ENCODE data around the gene PTRH2. TPM values are rescaled to one million over a fixed set of nuclear protein-coding genes. Genes with fewer than 3 reads are reported as not detected.

The PTRH2 gene
- total RNA-seq, 4 donors from 2014 or later = 9.6 to 27.4 (median 21.7) TPM

- Histone ChIP-seq H3K9me3 (no peaks in the 10 kb centered on the region), H3K4me1 (peaks cover 7% of the 10 kb centered on the region in 2 donors), H3K36me3 (no peaks in the 10 kb centered on the region), H3K4me3 (replicated peaks in 1 of 3) (no peak overlapping the region), H3K27ac (no peak overlapping the region), H3K27me3 (no peaks in the 10 kb centered on the region)
- intact Hi-C loops (cut with DNase I) = no loop called here
- DNase-seq = no peak
- WGBS, 2 donors = 97 to 98% methylated on average over 4 of the region's 4 CpGs
- no peak for TF ChIP-seq POLR2A (IDR thresholded peaks at IDR 0.05)
- TF ChIP-seq CTCF (IDR thresholded peaks at IDR 0.05) = no peak
Observed at GRCh38 chr17:59722623-59723022, 15.4 kb upstream of the PTRH2 start.

GRCh38 chr17:59719526-59719925, 12.3 kb upstream of the PTRH2 start:
- TF ChIP-seq POLR2A (IDR thresholded peaks at IDR 0.05) = no peak
- H3K36me3 ChIP-seq = no peaks in the 10 kb centered on the region
- intact Hi-C loops (cut with DNase I) = no loop called here
- H3K27ac ChIP-seq = no peak overlapping the region
- no peaks in the 10 kb centered on the region for H3K9me3 ChIP-seq
- H3K4me3 ChIP-seq (replicated peaks in 1 of 3) = no peak overlapping the region
- no peak for DNase-seq
- no peaks in the 10 kb centered on the region for H3K27me3 ChIP-seq
- H3K4me1 ChIP-seq = no peaks in the 10 kb centered on the region

- Histone ChIP-seq H3K36me3 (no peaks in the 10 kb centered on the region), H3K4me3 (replicated peaks in 1 of 3) (no peak overlapping the region), H3K4me1 (no peaks in the 10 kb centered on the region), H3K27me3 (no peaks in the 10 kb centered on the region), H3K9me3 (no peaks in the 10 kb centered on the region), H3K27ac (no peak overlapping the region)
- 89 to 94% methylated on average over 2 of the region's 2 CpGs for WGBS, 2 donors
- no peak for TF ChIP-seq CTCF (IDR thresholded peaks at IDR 0.05)
- no peak for TF ChIP-seq POLR2A (IDR thresholded peaks at IDR 0.05)
- intact Hi-C loops (cut with DNase I) = no loop called here
- no peak for DNase-seq
Observed at GRCh38 chr17:59716427-59716826, 9.2 kb upstream of the PTRH2 start.

- H3K4me3 ChIP-seq (replicated peaks in 1 of 3) = no peak overlapping the region
- no peak overlapping the region for H3K27ac ChIP-seq
- DNase-seq = no peak
- TF ChIP-seq CTCF (IDR thresholded peaks at IDR 0.05) (no peak), POLR2A (IDR thresholded peaks at IDR 0.05) (no peak)
- no peaks in the 10 kb centered on the region for H3K27me3 ChIP-seq
- WGBS, 2 donors = 92 to 93% methylated on average over 2 of the region's 2 CpGs
- intact Hi-C loops (cut with DNase I) = no loop called here
- no peaks in the 10 kb centered on the region for H3K4me1 ChIP-seq
- H3K9me3 ChIP-seq = no peaks in the 10 kb centered on the region
- H3K36me3 ChIP-seq = no peaks in the 10 kb centered on the region
Observed at GRCh38 chr17:59714255-59714654, 7.0 kb upstream of the PTRH2 start.

GRCh38 chr17:59712862-59713261, 5.6 kb upstream of the PTRH2 start:
- TF ChIP-seq CTCF (IDR thresholded peaks at IDR 0.05) (no peak), POLR2A (IDR thresholded peaks at IDR 0.05) (no peak)
- Histone ChIP-seq H3K4me1 (peaks cover 10 to 12% of the 10 kb centered on the region in 2 donors), H3K27ac (no peak overlapping the region), H3K27me3 (no peaks in the 10 kb centered on the region), H3K9me3 (no peaks in the 10 kb centered on the region), H3K4me3 (replicated peaks in 1 of 3) (no peak overlapping the region), H3K36me3 (no peaks in the 10 kb centered on the region)
- 96 to 97% methylated on average over 2 of the region's 2 CpGs for WGBS, 2 donors
- no peak for DNase-seq
- intact Hi-C loops (cut with DNase I) = no loop called here

GRCh38 chr17:59711936-59712335, 4.7 kb upstream of the PTRH2 start:
- Histone ChIP-seq H3K27me3 (no peaks in the 10 kb centered on the region), H3K27ac (no peak overlapping the region), H3K4me3 (replicated peaks in 1 of 3) (no peak overlapping the region), H3K9me3 (no peaks in the 10 kb centered on the region), H3K4me1 (peaks cover 10 to 14% of the 10 kb centered on the region in 2 donors), H3K36me3 (no peaks in the 10 kb centered on the region)
- TF ChIP-seq POLR2A (IDR thresholded peaks at IDR 0.05) (no peak), CTCF (IDR thresholded peaks at IDR 0.05) (no peak)
- intact Hi-C loops (cut with DNase I) = no loop called here
- DNase-seq = no peak
